Motor neuron (in vitro differentiated cells): ENCODE data around the gene LRRC27. TPM values are rescaled to one million over a fixed set of nuclear protein-coding genes. Genes with fewer than 3 reads are reported as not detected.
"Not testable (repeated sequence)": the region's sequence is repeated elsewhere in the genome, so short reads cannot be mapped to it uniquely, and the experiment has no call there.

ENCODE experiments used
- ATAC-seq, 8 experiments: fragments of 200-7000 bp; cut with Tn5 transposase; replicated peaks in 6 of 8; 2 replicates each; pipeline ENCODE4 v1.8.0; 2021; ENCODE audit warnings: mild to moderate bottlenecking in 8 of 8, moderate library complexity in 8 of 8
- H3K27ac ChIP-seq, 2 donors: fragments of 250-450 bp; sonication (Bioruptor Pico); 2 replicates each; pipeline ENCODE4 v1.9.0; 2021; ENCODE audit warnings: antibody characterized with exemption in 2 of 2, mild to moderate bottlenecking in 2 of 2, moderate library complexity in 1 of 2
- H3K4me1 ChIP-seq, 2 donors: fragments of 250-450 bp; sonication (Bioruptor Pico); replicated peaks in 1 of 2; 2 replicates each; pipeline ENCODE4 v1.6.1; 2021; ENCODE audit warnings: antibody characterized with exemption in 2 of 2, mild to moderate bottlenecking in 2 of 2, moderate library complexity in 1 of 2
- H3K4me3 ChIP-seq, 5 donors: fragments of 250-450 bp; sonication (Bioruptor Pico); 2 replicates each; pipeline ENCODE4 v1.9.0; 2021; ENCODE audit warnings: antibody characterized with exemption in 5 of 5, mild to moderate bottlenecking in 5 of 5, moderate library complexity in 4 of 5
- WGBS, 10 experiments: fragments of 450-650 bp; shearing (Covaris generic); methylation state at CpG; one replicate each; pipeline ENCODE4 v1.0.0; 2022; 5-methylcytosine and 5-hydroxymethylcytosine counted together
- in situ Hi-C, 9 experiments: fragments of 400-800 bp; cut with MboI; loops; one replicate each; pipeline ENCODE4 v1.15.0; 2021; ENCODE audit warnings: low sequenced_read_pairs in 9 of 9, low pct_unique_long_range_greater_than_20kb in 2 of 9; ENCODE audit not compliant: unreplicated experiment in 9 of 9
- total RNA-seq, 8 experiments: library from RNA; unstranded; fragments of 300-600 nt; gene quantifications; 2 replicates each; pipeline versions ENCODE4 v1.2.3 to v1.2.4, GENCODE V29; 2022

LRRC27 gene
- total RNA-seq, 8 experiments from 2014 or later, result 7.2 to 21.5 (median 15.1) TPM

DNA sequence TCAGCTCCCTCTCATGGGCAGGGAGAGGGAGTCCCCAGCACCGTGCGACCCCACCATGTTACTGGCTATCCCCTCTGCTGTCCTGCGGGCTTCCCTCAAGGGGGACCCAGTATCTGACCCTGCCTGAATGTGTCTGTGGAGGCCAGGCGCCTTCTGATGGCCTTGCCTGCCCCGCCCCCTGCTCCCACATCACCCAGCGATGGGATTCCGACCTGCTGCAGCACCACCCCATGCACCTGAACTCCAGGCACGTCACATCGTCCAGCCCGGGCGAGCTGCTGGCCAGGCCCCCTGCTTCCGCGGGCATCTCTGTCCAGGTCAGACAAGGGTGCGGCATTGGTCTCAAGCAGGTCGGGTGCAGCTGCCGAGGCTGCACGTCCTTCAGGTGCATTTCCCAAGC, 19.0 kb downstream of the LRRC27 start:
- in situ Hi-C loops, result loop anchor here in 1 of 9 experiments (10.0 kb wide), 1 partner anchor 126 kb away; no protein-coding TSS in a partner anchor

DNA sequence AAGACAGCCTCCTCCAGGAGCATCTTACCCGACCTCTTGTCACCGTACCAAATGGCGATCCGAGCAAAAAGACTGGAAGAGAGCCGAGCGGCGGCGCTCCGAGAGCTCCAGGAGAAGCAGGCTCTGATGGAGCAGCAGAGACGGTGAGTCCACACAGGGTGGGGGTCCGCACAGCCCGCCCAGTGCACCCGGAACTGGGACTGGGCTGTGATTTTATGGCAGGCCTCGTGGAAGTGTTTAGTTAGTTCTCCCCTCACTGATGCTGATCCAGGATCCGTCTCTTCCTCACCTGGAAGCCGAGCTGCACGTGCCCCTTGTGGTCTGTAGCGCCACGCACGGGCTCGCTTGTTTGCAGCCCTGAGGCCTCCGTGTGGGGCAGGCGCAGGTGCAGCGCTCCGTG, 19.6 kb downstream of the LRRC27 start:
- ATAC-seq, result peak in 1 of 8 experiments; percentile 37

More for the DNA sequence above, 19.0 kb downstream of the LRRC27 start:
- ATAC-seq, result no peak
- Histone ChIP-seq H3K4me3 (no peak overlapping the region), H3K4me1 (peaks cover 0 to 13% of the 10 kb centered on the region in 2 donors), H3K27ac (no peak overlapping the region)
- 60 to 93% (median 83%) methylated on average over 1 to 8 of the region's 17 CpGs; no CpG with 5 or more reads in 4 of the 10 experiments for WGBS, 10 experiments

DNA sequence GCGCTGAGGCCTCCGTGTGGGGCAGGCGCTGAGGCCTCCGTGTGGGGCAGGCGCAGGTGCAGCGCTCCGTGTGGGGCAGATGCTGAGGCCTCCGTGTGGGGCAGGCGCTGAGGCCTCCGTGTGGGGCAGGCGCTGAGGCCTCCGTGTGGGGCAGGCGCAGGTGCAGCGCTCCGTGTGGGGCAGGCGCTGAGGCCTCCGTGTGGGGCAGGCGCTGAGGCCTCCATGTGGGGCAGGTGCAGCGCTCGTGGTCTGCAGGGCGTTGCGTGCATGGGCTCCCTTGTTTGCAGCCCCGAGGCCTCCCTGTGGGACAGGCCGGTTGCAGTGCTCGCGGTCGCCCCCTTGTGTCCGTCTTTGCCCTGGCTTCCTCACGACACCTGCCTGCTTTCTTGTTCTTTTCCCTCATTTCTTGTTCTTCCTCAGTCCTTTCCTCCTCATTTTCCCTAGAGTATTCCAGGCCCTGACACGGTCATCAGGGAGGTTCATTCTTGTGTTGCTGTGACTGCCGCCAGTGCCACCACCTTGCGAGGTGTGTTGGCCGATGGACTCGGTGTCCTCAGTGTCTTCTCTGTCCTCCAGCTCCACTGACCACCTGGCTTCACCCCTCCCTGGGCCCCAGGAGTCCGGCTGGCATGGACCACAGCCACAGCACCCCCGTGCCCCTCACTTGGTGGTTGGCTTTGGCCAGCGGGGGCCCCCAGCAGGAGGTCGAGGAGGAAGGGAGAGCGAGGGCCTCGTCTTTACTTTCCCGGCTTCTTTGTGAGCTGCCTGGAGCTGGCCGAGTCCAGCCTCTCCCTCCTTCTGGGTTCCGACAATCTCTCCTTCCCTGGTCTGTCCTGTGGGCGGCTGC, 20.7 kb downstream of the LRRC27 start:
- ATAC-seq, result peak; percentile 77 to 93 (median 86)
- in situ Hi-C loops, result loop anchor here in 1 of 9 experiments (10.0 kb wide), 1 partner anchor 128 kb away; no protein-coding TSS in a partner anchor
- Histone ChIP-seq H3K27ac (peak overlapping the region in 1 of 2 donors; percentile 6), H3K4me1 (peaks cover 0 to 13% of the 10 kb centered on the region in 2 donors)
- H3K4me3 ChIP-seq, result not testable (repeated sequence)
- WGBS, 10 experiments, result 0 to 100% (median 44%) methylated on average over 1 to 12 of the region's 44 CpGs; no CpG with 5 or more reads in 5 of the 10 experiments

More for the DNA sequence above, 19.6 kb downstream of the LRRC27 start:
- peaks cover 0 to 13% of the 10 kb centered on the region in 2 donors for H3K4me1 ChIP-seq
- in situ Hi-C loops, result loop anchor here in 1 of 9 experiments (10.0 kb wide), 1 partner anchor 127 kb away; no protein-coding TSS in a partner anchor
- H3K4me3 ChIP-seq, result no peak overlapping the region
- H3K27ac ChIP-seq, result no peak overlapping the region
- WGBS, 10 experiments, result 86 to 100% (median 94%) methylated on average over 1 to 11 of the region's 25 CpGs; no CpG with 5 or more reads in 4 of the 10 experiments

DNA sequence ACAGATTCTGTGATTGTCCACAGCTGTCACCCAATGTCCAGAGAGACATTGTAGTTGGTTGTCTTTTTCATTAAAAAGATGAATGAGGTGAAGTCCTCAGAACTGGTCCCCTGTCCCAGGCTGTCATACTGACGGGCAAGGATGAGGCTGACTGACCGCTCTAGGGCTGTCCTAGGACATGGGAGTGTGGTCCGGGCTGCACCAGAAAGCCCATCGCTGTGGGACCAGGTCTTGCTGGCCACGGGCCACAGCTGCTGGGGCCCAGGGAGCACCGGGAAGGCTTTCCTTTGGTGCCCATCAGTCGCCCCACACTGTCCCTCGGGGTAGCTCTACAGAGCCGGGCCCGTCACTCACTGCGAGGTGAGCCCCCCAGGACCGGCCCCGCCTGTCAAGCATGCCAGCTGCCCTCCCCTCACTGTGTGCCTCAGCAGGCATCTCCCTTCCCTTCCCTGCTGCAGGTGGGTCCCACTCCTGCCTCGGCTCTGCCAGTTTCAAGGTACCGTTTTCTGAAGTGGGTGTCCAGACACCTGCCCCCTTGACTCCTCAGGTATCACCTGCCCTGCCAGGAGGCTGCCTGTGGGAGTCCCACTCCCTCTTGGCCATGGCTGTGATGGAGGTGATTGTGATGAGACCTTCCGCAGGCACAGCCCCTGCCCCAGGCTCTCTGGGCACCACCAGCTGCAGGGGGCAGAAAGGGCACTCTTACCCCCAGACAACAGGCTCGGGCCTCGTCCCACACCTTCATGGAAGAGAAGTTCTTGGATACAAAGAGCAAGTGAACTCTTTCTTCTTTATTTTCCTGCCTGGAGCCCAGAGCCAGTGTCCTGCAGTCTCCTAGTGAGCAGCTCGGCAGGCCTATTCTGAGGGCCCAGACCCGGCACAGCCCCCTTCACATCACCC, 21.7 kb downstream of the LRRC27 start:
- Histone ChIP-seq H3K4me3 (no peak overlapping the region), H3K4me1 (peaks cover 0 to 13% of the 10 kb centered on the region in 2 donors), H3K27ac (no peak overlapping the region)
- in situ Hi-C loops, result loop anchor here in 1 of 9 experiments (10.0 kb wide), 1 partner anchor 129 kb away; no protein-coding TSS in a partner anchor
- ATAC-seq, result peak in 3 of 8 experiments; percentile 11 to 18 (median 15)
- 79 to 100% (median 97%) methylated on average over 1 to 6 of the region's 20 CpGs; no CpG with 5 or more reads in 2 of the 10 experiments for WGBS, 10 experiments

DNA sequence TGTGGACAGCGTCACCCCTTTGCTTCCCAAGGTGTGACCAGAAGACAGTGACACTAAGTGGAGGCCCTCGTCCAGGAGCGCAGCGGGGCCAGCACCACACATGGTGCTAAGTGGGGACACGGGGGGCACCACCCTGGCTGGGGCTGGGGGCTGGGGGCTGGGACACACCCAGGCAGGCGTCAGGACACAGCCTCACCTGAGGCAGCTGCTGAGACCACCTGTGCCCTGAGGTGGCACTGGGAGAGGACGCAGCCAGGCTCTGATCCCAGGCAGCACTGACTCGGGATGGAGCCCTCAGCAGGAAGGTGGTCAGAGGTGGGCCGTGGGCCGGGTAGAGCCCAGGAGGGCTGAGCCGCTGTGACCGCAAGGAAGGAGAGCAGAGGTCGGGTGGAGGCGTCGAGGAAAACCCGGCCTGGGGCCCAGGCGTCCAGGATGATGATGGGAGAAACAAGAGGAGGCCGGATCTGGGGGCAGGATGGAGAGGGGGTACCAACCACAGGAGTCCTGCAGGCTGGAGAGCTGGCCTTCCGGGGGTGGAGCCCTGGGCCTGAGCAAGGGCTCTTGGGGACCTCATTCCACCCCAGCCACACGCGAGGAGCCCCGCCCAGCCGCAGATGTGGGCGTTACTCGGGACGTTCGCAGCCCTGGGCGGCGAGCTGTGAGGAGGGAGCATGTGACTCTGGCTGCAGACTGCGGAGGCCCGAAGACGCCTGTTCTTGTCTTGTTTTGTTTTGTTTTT, 22.5 kb downstream of the LRRC27 start:
- H3K27ac ChIP-seq, result no peak overlapping the region
- no peak overlapping the region for H3K4me3 ChIP-seq
- WGBS, 10 experiments, result 77 to 100% (median 85%) methylated on average over 1 to 8 of the region's 32 CpGs; no CpG with 5 or more reads in 6 of the 10 experiments
- ATAC-seq, result peak in 6 of 8 experiments; percentile 9 to 58 (median 38)
- in situ Hi-C loops, result loop anchor here in 1 of 9 experiments (10.0 kb wide), 1 partner anchor 130 kb away; no protein-coding TSS in a partner anchor
- peaks cover 0 to 13% of the 10 kb centered on the region in 2 donors for H3K4me1 ChIP-seq

DNA sequence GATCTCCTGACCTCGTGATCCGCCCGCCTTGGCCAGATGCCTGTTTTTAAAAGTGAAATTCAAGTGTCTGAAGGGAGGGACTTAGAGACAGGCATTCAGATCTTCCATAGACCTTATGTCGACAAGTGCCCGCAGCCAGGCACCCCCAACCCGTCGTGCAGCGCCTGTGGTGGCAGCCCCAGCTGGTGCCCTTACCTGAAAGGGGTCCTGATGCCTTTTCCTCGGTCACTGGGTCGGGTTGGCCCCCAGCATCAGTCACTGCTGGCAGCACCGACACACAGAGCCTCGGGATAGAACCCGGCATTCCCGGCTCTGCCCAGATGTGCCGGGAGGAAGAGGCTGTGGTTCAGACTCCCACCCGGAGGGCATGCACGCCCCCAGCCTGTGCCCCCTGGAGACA, 23.3 kb downstream of the LRRC27 start:
- 60 to 100% (median 83%) methylated on average over 1 to 5 of the region's 17 CpGs; no CpG with 5 or more reads in 4 of the 10 experiments for WGBS, 10 experiments
- no peak overlapping the region for H3K4me3 ChIP-seq
- peaks cover 0 to 13% of the 10 kb centered on the region in 2 donors for H3K4me1 ChIP-seq
- no peak for ATAC-seq
- in situ Hi-C loops, result loop anchor here in 1 of 9 experiments (10.0 kb wide), 1 partner anchor 130 kb away; no protein-coding TSS in a partner anchor
- no peak overlapping the region for H3K27ac ChIP-seq

DNA sequence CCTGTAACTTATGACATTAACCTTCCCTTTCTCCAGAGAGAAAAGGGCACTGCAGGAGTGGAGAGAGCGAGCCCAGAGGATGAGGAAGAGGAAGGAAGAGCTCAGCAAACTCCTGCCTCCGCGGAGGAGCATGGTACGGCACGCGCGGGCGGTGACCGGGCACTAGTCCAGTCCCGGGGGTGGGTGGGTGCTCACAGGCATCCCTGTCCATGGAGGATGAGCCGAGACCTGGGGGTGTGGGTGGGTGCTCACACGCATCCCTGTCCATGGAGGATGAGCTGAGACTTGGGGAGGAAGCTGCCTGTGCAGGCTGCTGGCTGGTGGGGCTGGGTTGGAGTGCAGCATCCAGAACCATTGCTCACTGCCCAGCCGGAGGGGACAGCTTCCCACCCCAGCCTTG, 23.8 kb downstream of the LRRC27 start:
- Histone ChIP-seq H3K4me3 (no peak overlapping the region), H3K4me1 (peaks cover 0 to 13% of the 10 kb centered on the region in 2 donors), H3K27ac (no peak overlapping the region)
- WGBS, 10 experiments, result 80 to 100% (median 100%) methylated on average over 1 to 2 of the region's 13 CpGs; no CpG with 5 or more reads in 7 of the 10 experiments
- ATAC-seq, result no peak
- in situ Hi-C loops, result loop anchor here in 1 of 9 experiments (10.0 kb wide), 1 partner anchor 131 kb away; no protein-coding TSS in a partner anchor

DNA sequence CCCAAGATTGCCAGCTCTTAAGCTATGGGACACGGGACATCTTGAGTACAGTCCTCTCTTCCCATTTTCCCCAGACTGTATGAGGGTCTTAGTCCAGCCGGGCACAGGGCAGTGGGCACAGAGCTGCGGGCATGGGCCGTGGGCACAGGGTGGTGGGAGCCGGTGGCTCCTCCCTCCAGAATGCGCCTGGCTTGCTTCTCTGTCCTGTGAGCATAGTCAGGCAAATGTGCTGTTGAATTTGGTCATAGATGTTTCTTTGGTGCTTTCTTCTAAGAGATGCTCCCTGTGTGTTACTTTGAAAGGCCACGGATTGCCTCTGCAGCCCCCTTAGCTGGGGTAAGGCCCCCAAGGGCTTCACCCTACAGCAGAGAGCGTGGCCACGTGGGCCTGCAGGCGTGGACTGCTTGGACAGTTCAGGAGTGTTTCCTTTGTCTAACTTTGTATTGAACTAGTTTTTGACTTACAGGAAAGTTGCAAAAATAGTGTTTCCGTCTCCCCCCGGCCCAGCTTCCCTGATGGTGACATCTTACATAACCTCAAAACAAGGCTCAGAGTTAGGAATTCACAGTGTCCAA, 24.7 kb downstream of the LRRC27 start:
- no peak for ATAC-seq
- H3K4me1 ChIP-seq, result peaks cover 0 to 11% of the 10 kb centered on the region in 2 donors
- H3K4me3 ChIP-seq, result no peak overlapping the region
- in situ Hi-C loops, result loop anchor here in 1 of 9 experiments (10.0 kb wide), 1 partner anchor 132 kb away; no protein-coding TSS in a partner anchor
- 80 to 100% (median 96%) methylated on average over 2 to 6 of the region's 12 CpGs; no CpG with 5 or more reads in 4 of the 10 experiments for WGBS, 10 experiments
- no peak overlapping the region for H3K27ac ChIP-seq

DNA sequence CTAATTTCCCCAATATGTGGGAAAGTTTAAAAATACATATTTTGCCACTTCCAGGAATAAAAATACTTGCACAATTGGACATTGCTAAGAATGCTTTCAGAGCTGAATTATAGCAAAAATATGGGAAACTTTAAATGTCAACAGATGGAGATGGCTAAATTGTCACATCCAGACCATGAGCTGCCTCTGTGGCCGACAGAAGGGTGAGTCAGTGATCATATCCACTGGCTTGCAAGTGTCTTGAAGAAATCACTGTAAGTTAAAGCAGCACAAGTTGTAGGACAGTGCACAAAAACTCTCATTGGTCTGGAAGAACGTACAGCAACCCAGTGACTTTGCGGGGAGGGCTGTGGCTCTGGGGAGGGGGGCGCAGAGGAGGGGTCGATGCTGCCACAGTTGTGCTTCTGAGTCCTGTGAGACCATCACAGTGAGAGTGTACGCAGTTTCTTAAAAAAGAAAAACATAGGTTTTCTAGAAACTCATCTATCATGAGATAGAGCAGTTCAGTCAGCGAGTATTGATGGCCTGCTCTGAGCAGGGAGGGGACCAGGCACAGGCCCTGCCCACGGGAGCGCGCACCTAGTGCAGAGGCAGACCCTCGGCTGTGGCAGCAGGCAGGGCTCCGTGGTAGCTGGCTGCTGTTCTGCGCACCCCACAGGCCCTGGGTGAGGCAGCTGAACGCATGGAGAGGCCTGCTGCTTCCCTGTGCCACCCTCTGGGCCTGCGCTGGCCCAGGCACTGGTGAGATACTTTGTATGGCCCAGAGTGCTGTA, 25.5 kb downstream of the LRRC27 start:
- 71 to 100% (median 88%) methylated on average over 1 to 9 of the region's 15 CpGs; no CpG with 5 or more reads in 4 of the 10 experiments for WGBS, 10 experiments
- in situ Hi-C loops, result loop anchor here in 1 of 9 experiments (10.0 kb wide), 1 partner anchor 133 kb away; no protein-coding TSS in a partner anchor
- Histone ChIP-seq H3K27ac (no peak overlapping the region), H3K4me1 (peaks cover 0 to 11% of the 10 kb centered on the region in 2 donors), H3K4me3 (no peak overlapping the region)
- no peak for ATAC-seq

DNA sequence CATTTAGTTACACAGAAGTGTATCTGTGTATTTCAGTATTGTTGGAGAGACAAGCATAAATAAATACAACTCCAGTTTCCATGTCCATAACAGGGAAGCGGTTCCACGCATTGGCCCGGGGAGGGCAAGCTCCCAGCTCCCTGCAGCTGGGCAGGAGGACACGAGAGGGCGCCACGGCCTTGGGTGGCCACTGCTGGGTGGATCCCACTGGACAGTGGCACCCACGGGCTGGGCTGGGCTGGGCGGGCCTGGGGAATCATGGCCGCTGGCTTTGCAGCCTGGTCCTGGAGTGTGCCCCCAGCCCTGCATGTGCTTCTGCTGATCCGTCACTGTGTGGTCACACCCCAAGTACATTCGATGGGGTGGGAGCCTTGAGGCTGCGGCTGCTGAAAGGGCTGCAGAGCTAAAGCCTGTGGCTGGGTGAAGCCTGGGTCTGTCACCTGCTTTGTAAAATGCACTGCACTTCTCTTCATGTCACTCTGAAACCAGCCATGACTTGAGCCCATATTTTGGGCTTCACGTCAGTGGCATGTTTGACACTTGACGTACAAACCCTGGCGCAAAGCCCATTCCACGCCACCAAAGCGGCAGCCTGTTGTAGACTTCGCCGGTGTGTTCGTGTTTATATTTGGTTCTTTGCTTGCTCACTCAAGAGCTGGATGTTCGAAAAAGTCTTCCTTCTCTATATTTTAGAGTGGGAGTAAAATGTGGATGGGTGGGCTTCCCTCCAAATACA, 27.5 kb downstream of the LRRC27 start:
- Histone ChIP-seq H3K27ac (no peak overlapping the region), H3K4me1 (peaks cover 0 to 4% of the 10 kb centered on the region in 2 donors), H3K4me3 (no peak overlapping the region)
- WGBS, 10 experiments, result 60 to 92% (median 80%) methylated on average over 4 to 12 of the region's 21 CpGs; no CpG with 5 or more reads in 2 of the 10 experiments
- peak in 1 of 8 experiments; percentile 20 for ATAC-seq
- in situ Hi-C loops, result loop anchor here in 1 of 9 experiments (10.0 kb wide), 1 partner anchor 135 kb away; no protein-coding TSS in a partner anchor
